Choroid plexus epithelial cell (primary cell): ENCODE results near the gene FAAP100.

ENCODE experiments used
- DNase-seq: peaks from one replicate; pipeline ENCODE4 v3.0.0-alpha.2; 2010; ENCODE audit warnings: low read depth
- H3K4me3 ChIP-seq: 2 replicates; pipeline ENCODE4 v1.5.1; 2011; ENCODE audit warnings: low read depth, mild to moderate bottlenecking, control low read depth, low read length, moderate library complexity
- TF ChIP-seq, protein P1 (sequence below): conservative IDR thresholded peaks from 2 replicates; pipeline ENCODE4 v1.5.1; 2011; ENCODE audit warnings: low read depth, mild to moderate bottlenecking, control low read depth, inconsistent platforms, low read length, moderate library complexity

FAAP100 gene

DNA sequence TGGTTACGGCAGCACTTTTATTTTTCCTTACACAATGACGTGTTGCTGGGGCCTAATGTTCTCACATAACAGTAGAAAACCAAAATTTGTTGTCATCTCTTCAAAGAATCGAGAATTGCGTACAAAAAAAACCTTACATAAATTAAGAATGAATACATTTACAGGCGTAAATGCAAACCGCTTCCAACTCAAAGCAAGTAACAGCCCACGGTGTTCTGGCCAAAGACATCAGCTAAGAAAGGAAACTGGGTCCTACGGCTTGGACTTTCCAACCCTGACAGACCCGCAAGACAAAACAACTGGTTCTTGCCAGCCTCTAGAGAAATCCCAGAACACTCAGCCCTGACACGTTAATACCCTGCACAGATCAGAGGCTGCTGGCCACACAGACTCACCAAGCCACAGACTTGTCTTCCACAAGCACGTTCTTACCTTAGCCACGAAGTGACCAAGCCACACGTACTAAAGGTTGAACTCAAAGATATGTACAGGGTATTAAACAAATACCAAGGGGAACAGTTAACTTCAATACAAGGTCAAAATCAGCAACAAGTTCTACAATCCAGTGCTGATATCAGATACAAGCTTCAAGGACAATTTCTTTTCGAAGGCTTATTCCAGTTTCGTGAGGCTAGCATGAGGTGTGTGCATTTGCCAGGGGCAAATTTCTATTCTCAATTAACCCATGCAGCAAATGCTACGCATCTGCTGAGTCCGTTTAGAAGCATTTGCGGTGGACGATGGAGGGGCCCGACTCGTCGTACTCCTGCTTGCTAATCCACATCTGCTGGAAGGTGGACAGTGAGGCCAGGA lies 42.0 kb downstream of the FAAP100 start:
- H3K4me3 ChIP-seq = peak overlapping the region; percentile 87
- peak; percentile 42 for DNase-seq
- TF ChIP-seq, protein P1, sequence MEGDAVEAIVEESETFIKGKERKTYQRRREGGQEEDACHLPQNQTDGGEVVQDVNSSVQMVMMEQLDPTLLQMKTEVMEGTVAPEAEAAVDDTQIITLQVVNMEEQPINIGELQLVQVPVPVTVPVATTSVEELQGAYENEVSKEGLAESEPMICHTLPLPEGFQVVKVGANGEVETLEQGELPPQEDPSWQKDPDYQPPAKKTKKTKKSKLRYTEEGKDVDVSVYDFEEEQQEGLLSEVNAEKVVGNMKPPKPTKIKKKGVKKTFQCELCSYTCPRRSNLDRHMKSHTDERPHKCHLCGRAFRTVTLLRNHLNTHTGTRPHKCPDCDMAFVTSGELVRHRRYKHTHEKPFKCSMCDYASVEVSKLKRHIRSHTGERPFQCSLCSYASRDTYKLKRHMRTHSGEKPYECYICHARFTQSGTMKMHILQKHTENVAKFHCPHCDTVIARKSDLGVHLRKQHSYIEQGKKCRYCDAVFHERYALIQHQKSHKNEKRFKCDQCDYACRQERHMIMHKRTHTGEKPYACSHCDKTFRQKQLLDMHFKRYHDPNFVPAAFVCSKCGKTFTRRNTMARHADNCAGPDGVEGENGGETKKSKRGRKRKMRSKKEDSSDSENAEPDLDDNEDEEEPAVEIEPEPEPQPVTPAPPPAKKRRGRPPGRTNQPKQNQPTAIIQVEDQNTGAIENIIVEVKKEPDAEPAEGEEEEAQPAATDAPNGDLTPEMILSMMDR = no peak

DNA sequence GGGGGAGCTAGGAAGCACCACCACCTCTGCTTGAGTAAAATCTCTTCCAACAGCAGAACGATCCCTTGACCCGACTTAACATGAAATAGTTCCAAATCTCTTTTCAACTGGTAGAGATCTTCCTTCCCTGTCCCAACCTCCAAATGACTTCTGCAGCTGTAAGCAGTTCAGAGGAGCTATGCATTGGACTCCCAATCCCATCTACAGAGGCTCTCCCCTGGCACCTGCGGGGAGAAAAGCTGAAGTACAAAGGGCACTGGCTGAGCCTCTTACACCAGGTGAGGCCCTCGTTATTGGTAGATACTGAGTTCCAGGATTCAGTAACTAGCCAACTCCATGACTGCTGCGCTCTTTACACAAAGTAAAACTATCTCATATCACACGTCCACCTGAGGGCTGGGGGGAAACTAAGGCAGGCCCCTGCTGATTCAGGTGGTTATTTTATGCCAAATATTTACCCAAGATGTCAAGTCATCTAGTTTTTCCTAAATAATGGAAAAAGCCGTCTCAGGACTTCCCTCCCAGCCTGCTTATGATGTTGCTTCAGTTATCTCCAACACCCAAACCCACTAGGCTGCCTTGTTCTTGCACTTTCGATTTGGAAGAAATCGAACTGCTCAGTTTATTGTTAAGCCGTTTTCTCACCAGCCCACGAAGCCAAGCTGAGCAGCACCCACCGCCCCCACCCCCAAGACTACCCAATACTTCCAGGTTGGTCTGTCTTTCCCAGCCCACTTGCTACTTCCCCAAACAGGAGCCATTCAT lies 42.8 kb downstream of the FAAP100 start:
- TF ChIP-seq, protein P1 = no peak
- peak overlapping the region; percentile 87 for H3K4me3 ChIP-seq
- DNase-seq = peak; percentile 50

DNA sequence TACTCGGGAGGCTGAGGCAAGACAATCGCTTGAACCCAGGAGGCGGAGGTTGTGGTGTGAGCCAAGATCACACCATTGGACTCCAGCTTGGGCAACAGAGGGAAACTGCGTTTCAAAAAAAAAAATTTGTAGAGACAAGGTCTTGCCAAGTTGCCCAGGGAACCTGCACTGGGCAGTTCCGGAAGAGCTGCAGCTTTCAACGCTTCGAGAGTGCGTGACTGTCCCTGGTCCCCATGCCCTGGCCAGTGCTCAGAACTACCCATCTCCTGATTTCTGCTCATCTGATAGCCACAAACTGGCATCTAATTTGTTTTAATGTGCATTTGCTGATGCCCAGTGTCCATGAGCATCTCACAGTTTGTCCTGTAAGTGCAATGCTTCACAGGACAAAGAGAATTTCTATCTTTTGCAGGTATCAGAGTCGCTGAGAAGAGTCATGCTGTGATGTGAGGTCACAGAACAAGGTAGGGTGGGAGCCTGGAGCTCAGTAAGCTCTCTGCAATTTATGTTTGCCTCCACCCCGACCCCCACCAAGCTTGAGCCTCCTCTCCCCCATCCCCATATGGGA lies 43.4 kb downstream of the FAAP100 start:
- H3K4me3 ChIP-seq = peak overlapping the region; percentile 87
- peak; percentile 47 for DNase-seq
- TF ChIP-seq, protein P1 = no peak

DNA sequence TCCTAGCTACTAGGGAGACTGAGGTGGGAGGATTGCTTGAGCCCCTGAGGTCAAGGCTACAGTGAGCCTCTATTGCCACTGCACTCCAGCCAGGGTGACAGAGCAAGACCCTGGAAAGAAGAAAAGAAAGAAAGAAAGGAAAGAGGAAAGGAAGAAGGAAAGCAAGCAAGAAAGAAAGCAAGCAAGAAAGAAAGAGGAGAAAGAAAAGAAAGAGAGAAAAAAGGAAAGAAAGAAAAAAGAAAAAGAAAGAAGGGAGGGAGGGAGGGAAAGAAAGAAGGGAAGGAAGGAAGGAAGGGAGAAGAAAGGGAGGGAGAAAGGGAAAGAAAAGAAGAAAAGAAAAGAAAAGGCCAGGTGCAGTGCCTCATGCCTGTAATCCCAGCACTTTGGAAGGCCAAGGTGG lies 48.5 kb downstream of the FAAP100 start:
- no peak for DNase-seq
- TF ChIP-seq, protein P1 = no peak
- H3K4me3 ChIP-seq = no peak overlapping the region

DNA sequence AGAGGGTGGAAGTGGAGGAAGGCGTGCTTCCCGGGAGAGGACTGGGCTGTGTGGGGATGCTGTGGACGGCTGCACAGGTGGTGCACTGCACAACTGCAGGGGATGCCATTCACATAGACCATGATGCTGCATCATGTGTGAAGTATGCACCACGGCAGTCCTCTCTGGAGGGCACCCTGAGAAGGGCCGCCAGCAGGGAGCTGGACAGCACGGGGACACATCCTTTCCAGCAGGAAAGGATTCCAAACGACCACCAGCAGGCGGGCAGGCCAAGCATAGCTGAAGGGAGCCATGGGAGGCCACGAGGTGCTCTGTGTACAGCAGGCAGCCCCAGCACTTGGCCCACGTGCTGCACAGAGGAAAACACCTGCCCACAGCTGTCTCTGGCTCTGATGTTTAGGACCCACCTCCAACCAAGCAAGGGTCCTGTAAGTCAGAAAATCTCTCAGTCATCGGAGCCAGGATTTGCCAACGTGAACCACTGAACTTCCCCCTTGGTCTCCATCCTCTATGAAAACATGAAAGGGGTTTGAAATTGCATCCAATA lies 49.6 kb downstream of the FAAP100 start:
- no peak for DNase-seq
- H3K4me3 ChIP-seq = no peak overlapping the region
- TF ChIP-seq, protein P1 = no peak

DNA sequence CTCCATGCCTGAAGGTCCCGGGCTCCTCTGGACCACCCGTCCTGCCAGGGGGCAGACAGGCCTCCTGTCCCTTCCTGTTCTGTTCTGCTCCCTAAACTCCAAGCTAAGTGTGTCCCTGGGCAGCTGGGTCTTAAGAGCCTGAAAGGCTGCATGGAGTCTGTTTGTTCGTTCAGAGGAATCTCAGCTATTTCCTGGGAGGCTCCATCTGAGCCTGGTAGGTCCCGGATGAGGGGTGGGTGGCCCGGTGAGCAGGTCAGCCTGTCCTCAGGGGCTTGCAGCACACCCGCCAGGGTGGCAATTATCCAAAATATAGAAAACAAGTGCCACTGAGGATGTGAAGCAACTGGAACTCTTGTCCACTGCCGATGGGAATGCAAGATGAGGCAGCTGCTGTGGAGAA lies 52.1 kb downstream of the FAAP100 start:
- TF ChIP-seq, protein P1 = no peak
- no peak overlapping the region for H3K4me3 ChIP-seq
- peak; percentile 60 for DNase-seq
